Mesenchymal stem cell (in vitro differentiated cells and primary cell): ENCODE data around the gene SH3PXD2A.
A peak's percentile ranks its signal among the peaks of the same experiment; 100 is the strongest.

ENCODE experiments used
- DNase-seq: peaks from one replicate; pipeline ENCODE4 v3.0.0-alpha.2; 2013
- H2AFZ ChIP-seq: one replicate; pipeline ENCODE4 v1.6.1; 2013; ENCODE audit warnings: low read depth, mild to moderate bottlenecking, control low read depth, inconsistent platforms, low read length, moderate library complexity
- H2AK5ac ChIP-seq: 2 replicates; pipeline ENCODE4 v1.6.1; 2013; ENCODE audit warnings: low read length, moderate library complexity, mild to moderate bottlenecking, inconsistent platforms; ENCODE audit not compliant: severe bottlenecking
- H2BK120ac ChIP-seq: one replicate; pipeline ENCODE4 v1.6.1; 2013; ENCODE audit warnings: low read depth, mild to moderate bottlenecking, inconsistent platforms, low read length, moderate library complexity
- H2BK12ac ChIP-seq, 2 experiments: one replicate each; pipeline ENCODE4 v1.6.1; 2013; ENCODE audit warnings: inconsistent platforms in 2 of 2, low read length in 2 of 2, mild to moderate bottlenecking in 2 of 2, moderate library complexity in 2 of 2, control low read depth in 1 of 2
- H2BK15ac ChIP-seq: one replicate; pipeline ENCODE4 v1.6.1; 2013; ENCODE audit warnings: mild to moderate bottlenecking, low read depth, inconsistent platforms; ENCODE audit not compliant: poor library complexity, severe bottlenecking
- H2BK5ac ChIP-seq: 2 replicates; pipeline ENCODE4 v1.6.1; 2013; ENCODE audit warnings: low read depth, mild to moderate bottlenecking, low read length, control low read depth, inconsistent platforms; ENCODE audit not compliant: poor library complexity, severe bottlenecking
- H3K14ac ChIP-seq, 2 experiments: one replicate each; pipeline ENCODE4 v1.6.1; 2013; ENCODE audit warnings: inconsistent platforms in 2 of 2, low read length in 2 of 2, control low read depth in 1 of 2, mild to moderate bottlenecking in 1 of 2, moderate library complexity in 1 of 2
- H3K18ac ChIP-seq, 2 experiments: one replicate each; pipeline ENCODE4 v1.6.1; 2013; ENCODE audit warnings: inconsistent platforms in 2 of 2, low read length in 2 of 2, control low read depth in 1 of 2, low read depth in 1 of 2, mild to moderate bottlenecking in 1 of 2
- H3K23ac ChIP-seq, 2 experiments: one replicate each; pipeline ENCODE4 v1.6.1; 2013; ENCODE audit warnings: inconsistent platforms in 2 of 2, low read length in 2 of 2, mild to moderate bottlenecking in 2 of 2, moderate library complexity in 2 of 2, control low read depth in 1 of 2
- H3K27ac ChIP-seq: 2 replicates; pipeline ENCODE4 v1.5.1; 2013; ENCODE audit warnings: mild to moderate bottlenecking, moderate library complexity, low read length, control low read depth, inconsistent platforms; ENCODE audit not compliant: poor library complexity, severe bottlenecking
- H3K27me3 ChIP-seq, 2 experiments: 2 replicates each; pipeline versions ENCODE4 v1.6.1 to v1.7.0; 2013; ENCODE audit warnings: low read length in 2 of 2, mild to moderate bottlenecking in 2 of 2, moderate library complexity in 2 of 2, control low read depth in 1 of 2, inconsistent platforms in 1 of 2; ENCODE audit not compliant: control insufficient read depth in 1 of 2, insufficient read depth in 1 of 2
- H3K36me3 ChIP-seq, 2 experiments: 2 replicates each; pipeline versions ENCODE4 v1.6.1 to v1.7.0; 2013; ENCODE audit warnings: low read length in 2 of 2, control low read depth in 1 of 2, inconsistent platforms in 1 of 2, low read depth in 1 of 2, mild to moderate bottlenecking in 1 of 2; ENCODE audit not compliant: insufficient read depth in 2 of 2, control insufficient read depth in 1 of 2
- H3K4ac ChIP-seq, 2 experiments: one replicate each; pipeline ENCODE4 v1.6.1; 2013; ENCODE audit warnings: inconsistent platforms in 2 of 2, low read length in 2 of 2, mild to moderate bottlenecking in 2 of 2, moderate library complexity in 2 of 2, control low read depth in 1 of 2, low read depth in 1 of 2
- H3K4me1 ChIP-seq: 2 replicates; pipeline ENCODE4 v1.6.1; 2013; ENCODE audit warnings: low read depth, low read length, control low read depth; ENCODE audit not compliant: control insufficient read depth, insufficient read depth
- H3K4me2 ChIP-seq: 2 replicates; pipeline ENCODE4 v1.6.1; 2013; ENCODE audit warnings: low read length, mild to moderate bottlenecking, inconsistent platforms; ENCODE audit not compliant: poor library complexity, severe bottlenecking
- H3K4me3 ChIP-seq, 2 experiments: 2 replicates each; pipeline versions ENCODE4 v1.5.1 to v1.7.0; 2013; ENCODE audit warnings: low read length in 2 of 2, mild to moderate bottlenecking in 2 of 2, control low read depth in 1 of 2, low read depth in 1 of 2; ENCODE audit not compliant: insufficient read depth in 1 of 2
- H3K79me1 ChIP-seq: replicated peaks from 2 replicates; pipeline ENCODE4 v1.6.1; 2013; ENCODE audit warnings: mild to moderate bottlenecking, control low read depth, low read length, inconsistent platforms; ENCODE audit not compliant: poor library complexity, severe bottlenecking
- H3K9ac ChIP-seq: 2 replicates; pipeline ENCODE4 v1.7.0; 2013; ENCODE audit warnings: mild to moderate bottlenecking, low read length, moderate library complexity
- H3K9me3 ChIP-seq: 2 replicates; pipeline ENCODE4 v1.7.0; 2013; ENCODE audit warnings: mild to moderate bottlenecking, low read length; ENCODE audit not compliant: control insufficient read depth
- H4K8ac ChIP-seq: one replicate; pipeline ENCODE4 v1.6.1; 2013; ENCODE audit warnings: inconsistent platforms, mild to moderate bottlenecking, low read length, moderate library complexity
- H4K91ac ChIP-seq: one replicate; pipeline ENCODE4 v1.6.1; 2013; ENCODE audit warnings: mild to moderate bottlenecking, low read length, inconsistent platforms
- WGBS: methylation state at CpG from one replicate; pipeline ENCODE4 v1.1.7; 2013; ENCODE audit warnings: mixed read lengths; 5-methylcytosine and 5-hydroxymethylcytosine counted together

The SH3PXD2A gene

GRCh38 chr10:103870516-103870915, 15.1 kb upstream of the SH3PXD2A start:
- peak overlapping the region in 1 of 2 experiments; percentile 24 for H3K4me3 ChIP-seq
- no peak overlapping the region for H3K27ac ChIP-seq
- no peak overlapping the region for H2BK15ac ChIP-seq
- H3K18ac ChIP-seq = no peak overlapping the region
- DNase-seq = no peak
- H3K14ac ChIP-seq = no peak overlapping the region
- H2BK5ac ChIP-seq = no peak overlapping the region
- peak overlapping the region; percentile 81 for H3K9ac ChIP-seq
- no peak overlapping the region for H2AK5ac ChIP-seq
- H3K23ac ChIP-seq = no peak overlapping the region
- H2BK12ac ChIP-seq = no peak overlapping the region
- no peaks in the 10 kb centered on the region for H3K27me3 ChIP-seq
- peaks cover 8% of the 10 kb centered on the region for H3K4me1 ChIP-seq
- H2AFZ ChIP-seq = no peak overlapping the region
- no peaks in the 10 kb centered on the region for H3K79me1 ChIP-seq
- no peak overlapping the region for H4K8ac ChIP-seq
- no peak overlapping the region for H4K91ac ChIP-seq
- no peak overlapping the region for H3K4ac ChIP-seq
- WGBS = 78% methylated on average over 8 of the region's 8 CpGs
- no peaks in the 10 kb centered on the region for H3K9me3 ChIP-seq
- no peak overlapping the region for H2BK120ac ChIP-seq
- H3K4me2 ChIP-seq = no peak overlapping the region
- peaks cover 9 to 12% of the 10 kb centered on the region in 2 experiments for H3K36me3 ChIP-seq

- Histone ChIP-seq H3K4me1 (peaks cover 8% of the 10 kb centered on the region), H3K27ac (no peak overlapping the region), H3K4me2 (no peak overlapping the region), H3K23ac (no peak overlapping the region), H2BK12ac (no peak overlapping the region), H4K8ac (no peak overlapping the region), H3K4me3 (no peak overlapping the region), H2AK5ac (no peak overlapping the region), H3K27me3 (no peaks in the 10 kb centered on the region), H3K14ac (no peak overlapping the region), H3K9ac (no peak overlapping the region), H4K91ac (no peak overlapping the region), H3K36me3 (peaks cover 9 to 12% of the 10 kb centered on the region in 2 experiments), H3K4ac (no peak overlapping the region), H2AFZ (no peak overlapping the region), H2BK5ac (no peak overlapping the region), H3K18ac (no peak overlapping the region), H3K9me3 (peaks cover 9% of the 10 kb centered on the region), H2BK15ac (no peak overlapping the region), H2BK120ac (no peak overlapping the region), H3K79me1 (no peaks in the 10 kb centered on the region)
- no peak for DNase-seq
- WGBS = 84% methylated on average over 3 of the region's 4 CpGs
These were observed 14.0 kb upstream of the SH3PXD2A start for GRCh38 chr10:103869336-103869735.

- Histone ChIP-seq H3K79me1 (no peaks in the 10 kb centered on the region), H3K18ac (no peak overlapping the region), H3K9me3 (peaks cover 9% of the 10 kb centered on the region), H3K4me3 (no peak overlapping the region), H3K27ac (no peak overlapping the region), H3K9ac (no peak overlapping the region), H3K14ac (no peak overlapping the region), H2BK5ac (no peak overlapping the region), H3K23ac (no peak overlapping the region), H2BK12ac (no peak overlapping the region), H2AFZ (no peak overlapping the region), H3K27me3 (no peaks in the 10 kb centered on the region), H3K4me1 (peaks cover 8% of the 10 kb centered on the region), H2BK15ac (no peak overlapping the region), H3K4me2 (no peak overlapping the region), H4K8ac (no peak overlapping the region), H4K91ac (no peak overlapping the region), H3K4ac (no peak overlapping the region), H3K36me3 (peaks cover 7 to 9% of the 10 kb centered on the region in 2 experiments), H2BK120ac (no peak overlapping the region), H2AK5ac (no peak overlapping the region)
- 82% methylated on average over 1 of the region's 1 CpG for WGBS
- DNase-seq = no peak
These were observed 12.8 kb upstream of the SH3PXD2A start for GRCh38 chr10:103868200-103868599.

GRCh38 chr10:103861505-103861904, 6.1 kb upstream of the SH3PXD2A start:
- Histone ChIP-seq H4K8ac (no peak overlapping the region), H3K18ac (no peak overlapping the region), H3K4me1 (no peaks in the 10 kb centered on the region), H3K23ac (no peak overlapping the region), H2BK5ac (no peak overlapping the region), H3K4ac (no peak overlapping the region), H2AFZ (no peak overlapping the region), H2BK15ac (no peak overlapping the region), H3K27me3 (peaks cover 0 to under 1% of the 10 kb centered on the region in 2 experiments), H3K36me3 (no peaks in the 10 kb centered on the region), H3K4me3 (no peak overlapping the region), H3K4me2 (no peak overlapping the region), H4K91ac (no peak overlapping the region), H3K9ac (no peak overlapping the region), H3K14ac (no peak overlapping the region), H2BK12ac (no peak overlapping the region), H3K79me1 (no peaks in the 10 kb centered on the region), H3K9me3 (peaks cover 9% of the 10 kb centered on the region), H2BK120ac (no peak overlapping the region), H2AK5ac (no peak overlapping the region), H3K27ac (no peak overlapping the region)
- DNase-seq = peak; percentile 40
- 88% methylated on average over 1 of the region's 1 CpG for WGBS
